Measurements from ENCODE around the gene RAPGEF2.

The RAPGEF2 gene

DNA sequence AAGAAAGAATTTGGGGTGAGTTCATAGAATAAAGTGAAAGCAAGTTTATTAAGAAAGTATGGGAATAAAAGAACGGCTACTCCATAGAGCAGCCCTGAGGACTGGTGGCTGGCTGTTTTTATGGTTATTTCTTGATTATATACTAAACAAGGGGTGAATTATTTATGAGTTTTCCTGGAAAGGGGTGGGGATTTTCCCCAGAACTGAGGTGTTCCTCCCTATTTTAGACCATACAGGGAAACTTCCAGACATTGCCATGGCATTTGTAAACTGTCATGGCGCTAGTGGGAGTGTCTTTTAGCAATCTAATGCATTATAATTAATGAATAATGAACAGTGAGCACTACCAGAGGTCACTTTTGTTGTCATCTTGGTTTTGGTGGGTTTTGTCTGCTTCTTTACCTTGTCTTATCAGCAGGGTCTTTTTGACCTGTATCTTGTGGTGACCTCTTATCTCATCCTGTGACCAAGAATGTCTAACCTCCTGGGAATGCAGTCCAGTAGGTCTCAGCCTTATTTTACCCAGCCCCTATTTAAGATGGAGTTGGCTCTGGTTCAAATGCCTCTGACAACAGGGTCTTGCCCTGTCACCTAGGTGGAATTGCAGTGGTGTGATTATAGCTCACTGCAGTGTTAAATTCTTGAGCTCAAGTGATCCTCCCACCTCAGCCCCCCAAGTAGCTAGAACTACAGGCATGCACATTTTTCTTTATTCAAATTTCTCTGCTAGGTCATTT is 27.1 kb downstream of the RAPGEF2 start:
- H3K27ac ChIP-seq, result no peak overlapping the region
- TF ChIP-seq, protein P1, sequence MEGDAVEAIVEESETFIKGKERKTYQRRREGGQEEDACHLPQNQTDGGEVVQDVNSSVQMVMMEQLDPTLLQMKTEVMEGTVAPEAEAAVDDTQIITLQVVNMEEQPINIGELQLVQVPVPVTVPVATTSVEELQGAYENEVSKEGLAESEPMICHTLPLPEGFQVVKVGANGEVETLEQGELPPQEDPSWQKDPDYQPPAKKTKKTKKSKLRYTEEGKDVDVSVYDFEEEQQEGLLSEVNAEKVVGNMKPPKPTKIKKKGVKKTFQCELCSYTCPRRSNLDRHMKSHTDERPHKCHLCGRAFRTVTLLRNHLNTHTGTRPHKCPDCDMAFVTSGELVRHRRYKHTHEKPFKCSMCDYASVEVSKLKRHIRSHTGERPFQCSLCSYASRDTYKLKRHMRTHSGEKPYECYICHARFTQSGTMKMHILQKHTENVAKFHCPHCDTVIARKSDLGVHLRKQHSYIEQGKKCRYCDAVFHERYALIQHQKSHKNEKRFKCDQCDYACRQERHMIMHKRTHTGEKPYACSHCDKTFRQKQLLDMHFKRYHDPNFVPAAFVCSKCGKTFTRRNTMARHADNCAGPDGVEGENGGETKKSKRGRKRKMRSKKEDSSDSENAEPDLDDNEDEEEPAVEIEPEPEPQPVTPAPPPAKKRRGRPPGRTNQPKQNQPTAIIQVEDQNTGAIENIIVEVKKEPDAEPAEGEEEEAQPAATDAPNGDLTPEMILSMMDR (conservative IDR thresholded peaks at IDR 0.05), result no peak
- no peak for TF ChIP-seq ZFX (IDR thresholded peaks at IDR 0.05)

DNA sequence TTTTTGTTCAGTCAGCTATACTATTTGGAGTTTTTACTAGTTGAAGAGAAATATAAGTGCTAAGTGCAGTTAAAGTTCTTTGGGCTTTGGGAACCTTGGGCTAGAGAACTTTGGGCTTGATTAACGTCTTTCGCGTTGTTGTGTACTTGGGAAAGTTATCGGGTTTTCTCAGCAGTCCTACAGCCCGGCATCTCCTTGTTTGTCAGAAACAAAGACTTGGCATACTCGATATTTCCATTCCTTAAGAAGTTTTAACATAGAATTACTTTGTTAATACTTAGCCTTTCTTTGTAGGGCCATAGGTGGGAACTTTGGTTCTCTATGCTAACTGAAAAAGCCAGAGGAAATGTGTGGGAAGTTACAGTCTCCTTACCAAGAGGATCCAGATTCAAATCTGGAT is 28.7 kb downstream of the RAPGEF2 start:
- H3K27ac ChIP-seq, result no peak overlapping the region
- TF ChIP-seq ZFX (IDR thresholded peaks at IDR 0.05), result no peak
- TF ChIP-seq, protein P1 (conservative IDR thresholded peaks at IDR 0.05), result no peak

DNA sequence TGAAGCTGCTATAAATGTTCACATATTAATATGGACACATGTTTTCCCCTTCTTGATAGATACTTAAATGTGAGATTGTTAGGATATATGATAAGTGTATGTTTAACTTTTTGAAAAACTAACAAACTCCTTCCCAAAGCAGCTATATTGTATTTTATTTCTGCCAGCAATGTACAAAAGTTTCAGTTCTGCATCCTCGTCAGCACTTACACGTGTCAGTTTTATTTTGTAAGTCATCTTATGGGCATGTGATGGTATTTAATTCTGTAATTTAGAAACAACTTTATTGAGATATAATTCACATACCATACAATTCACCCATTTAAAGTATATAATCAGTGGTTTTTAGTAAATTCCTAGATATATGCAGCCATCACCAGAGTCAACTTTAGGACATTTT is 31.6 kb downstream of the RAPGEF2 start:
- no peak overlapping the region for H3K27ac ChIP-seq
- TF ChIP-seq, protein P1 (conservative IDR thresholded peaks at IDR 0.05), result no peak
- TF ChIP-seq ZFX (IDR thresholded peaks at IDR 0.05), result no peak

DNA sequence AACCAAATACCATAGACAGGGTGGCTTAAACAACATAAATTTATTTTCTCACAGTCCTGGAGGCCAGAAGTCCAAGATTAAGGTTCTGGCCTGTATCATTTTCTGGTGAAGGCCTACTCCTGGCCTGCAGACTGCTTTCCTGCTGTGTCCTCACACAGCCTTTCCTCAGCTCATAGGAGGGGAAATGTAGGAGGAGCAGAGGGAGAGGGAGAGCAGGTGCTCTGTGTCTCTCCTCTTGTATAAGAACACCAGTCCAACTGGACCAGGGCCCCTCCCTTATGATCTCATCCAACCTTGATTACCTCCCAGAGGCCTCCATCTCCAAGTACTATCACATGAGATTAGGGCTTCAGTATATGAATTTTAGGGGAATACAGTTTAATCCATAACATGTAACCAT is 34.3 kb downstream of the RAPGEF2 start:
- H3K27ac ChIP-seq, result no peak overlapping the region
- TF ChIP-seq, protein P1 (conservative IDR thresholded peaks at IDR 0.05), result no peak
- no peak for TF ChIP-seq ZFX (IDR thresholded peaks at IDR 0.05)

DNA sequence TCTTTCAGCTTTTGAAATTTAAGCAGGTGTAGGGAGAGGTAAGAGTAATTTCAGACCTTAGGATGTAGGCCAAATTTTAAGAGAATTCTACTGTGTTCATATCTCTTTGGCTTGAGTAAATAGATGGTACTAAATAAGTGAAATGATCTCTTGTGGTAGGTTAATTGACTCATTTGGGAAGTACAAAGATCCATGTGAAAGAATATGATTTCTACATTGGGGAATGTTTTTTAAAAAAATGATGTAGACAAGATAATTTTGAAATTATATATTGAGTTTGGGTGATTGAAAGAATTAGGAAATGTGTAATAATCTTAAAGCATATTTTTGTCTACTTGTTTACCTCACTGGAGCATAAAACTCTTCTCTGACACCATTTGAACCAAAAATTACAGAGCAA is 35.6 kb downstream of the RAPGEF2 start:
- TF ChIP-seq ZFX (IDR thresholded peaks at IDR 0.05), result no peak
- TF ChIP-seq, protein P1 (conservative IDR thresholded peaks at IDR 0.05), result no peak
- no peak overlapping the region for H3K27ac ChIP-seq

DNA sequence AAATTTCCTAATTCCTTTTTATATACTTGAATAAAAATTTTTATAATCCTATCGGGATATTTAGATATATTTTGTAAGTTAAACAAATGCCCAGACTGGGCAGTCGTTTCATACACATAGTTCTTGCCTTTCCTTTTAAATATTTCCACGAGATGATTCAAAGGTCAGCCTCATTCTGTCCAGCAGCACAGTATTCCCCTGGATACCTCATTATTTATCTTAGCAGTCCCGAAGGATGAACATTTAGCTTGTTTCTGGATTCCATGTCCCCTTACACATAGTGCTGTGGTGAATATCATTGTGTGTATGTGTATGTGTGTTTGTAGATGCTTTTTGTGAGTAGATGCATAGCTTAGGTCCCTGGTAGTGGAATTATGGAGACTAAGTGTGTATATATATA is 38.3 kb downstream of the RAPGEF2 start:
- TF ChIP-seq, protein P1 (conservative IDR thresholded peaks at IDR 0.05), result no peak
- TF ChIP-seq ZFX (IDR thresholded peaks at IDR 0.05), result no peak
- H3K27ac ChIP-seq, result no peak overlapping the region

DNA sequence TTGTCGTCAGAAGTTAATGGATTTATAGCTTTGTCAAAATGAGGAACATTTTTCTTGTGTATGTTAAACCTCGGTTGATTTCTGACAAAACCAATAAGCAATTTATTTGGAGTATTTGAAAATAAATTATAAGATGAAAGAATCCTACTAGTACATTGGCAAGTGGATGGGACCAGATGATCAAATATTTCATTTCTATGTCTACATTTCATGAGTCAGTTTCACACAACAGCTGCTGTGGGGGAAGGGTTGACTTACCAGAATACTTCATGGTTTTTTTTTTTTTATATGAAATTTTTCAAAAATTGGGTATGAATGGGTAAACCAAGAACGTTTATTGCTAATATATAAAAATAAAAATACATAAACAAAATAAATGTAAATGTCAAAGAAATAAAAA is 39.4 kb downstream of the RAPGEF2 start:
- no peak overlapping the region for H3K27ac ChIP-seq
- TF ChIP-seq, protein P1 (conservative IDR thresholded peaks at IDR 0.05), result no peak
- TF ChIP-seq ZFX (IDR thresholded peaks at IDR 0.05), result no peak
